Measurements from ENCODE around the gene PHF12. TPM values are rescaled to one million over a fixed set of nuclear protein-coding genes. Genes with fewer than 3 reads are reported as not detected.
A peak's percentile ranks its signal among the peaks of the same experiment; 100 is the strongest.

The PHF12 gene
- total RNA-seq, 1 donor: 25.7 TPM

DNA sequence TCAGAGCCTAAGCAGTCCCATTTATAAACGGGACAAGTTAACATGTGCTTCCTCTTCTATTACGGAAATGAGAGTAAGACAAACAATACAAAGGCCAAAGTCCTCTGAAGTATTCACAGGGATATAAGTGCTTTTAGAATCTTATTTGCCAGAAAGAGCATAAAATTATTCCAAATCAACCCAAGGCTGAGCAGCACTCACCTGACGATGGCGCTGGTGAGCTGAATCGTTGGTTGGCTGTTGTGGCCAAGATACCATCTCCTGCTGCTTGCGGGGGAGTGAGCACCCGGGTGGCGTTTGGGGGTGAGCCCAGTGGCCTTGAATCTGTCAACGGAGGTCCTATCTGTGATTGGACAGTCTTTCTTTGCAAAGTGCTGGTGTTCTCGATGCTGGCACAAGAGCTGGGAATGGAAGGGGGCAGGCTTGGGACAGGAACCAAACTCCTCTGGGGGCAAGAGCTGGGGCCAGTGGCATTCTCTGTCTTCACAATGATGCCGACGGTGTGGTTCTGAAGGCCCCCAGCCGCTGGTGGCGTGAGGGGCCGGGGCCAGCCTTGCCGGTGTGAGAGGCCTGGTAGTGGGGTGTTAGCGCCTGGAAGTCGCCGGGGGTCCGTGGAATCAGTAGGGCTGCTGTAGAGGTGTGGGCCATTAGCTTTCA lies 38.9 kb downstream of the PHF12 start:
- H3K4me3 ChIP-seq (ENCODE audit: low read depth, low read length): no peak overlapping the region
- no peak for DNase-seq (ENCODE audit: low read depth)
- TF ChIP-seq CTCF (IDR thresholded peaks at IDR 0.05; ENCODE audit: insufficient read depth, low read length): peak; percentile 24

DNA sequence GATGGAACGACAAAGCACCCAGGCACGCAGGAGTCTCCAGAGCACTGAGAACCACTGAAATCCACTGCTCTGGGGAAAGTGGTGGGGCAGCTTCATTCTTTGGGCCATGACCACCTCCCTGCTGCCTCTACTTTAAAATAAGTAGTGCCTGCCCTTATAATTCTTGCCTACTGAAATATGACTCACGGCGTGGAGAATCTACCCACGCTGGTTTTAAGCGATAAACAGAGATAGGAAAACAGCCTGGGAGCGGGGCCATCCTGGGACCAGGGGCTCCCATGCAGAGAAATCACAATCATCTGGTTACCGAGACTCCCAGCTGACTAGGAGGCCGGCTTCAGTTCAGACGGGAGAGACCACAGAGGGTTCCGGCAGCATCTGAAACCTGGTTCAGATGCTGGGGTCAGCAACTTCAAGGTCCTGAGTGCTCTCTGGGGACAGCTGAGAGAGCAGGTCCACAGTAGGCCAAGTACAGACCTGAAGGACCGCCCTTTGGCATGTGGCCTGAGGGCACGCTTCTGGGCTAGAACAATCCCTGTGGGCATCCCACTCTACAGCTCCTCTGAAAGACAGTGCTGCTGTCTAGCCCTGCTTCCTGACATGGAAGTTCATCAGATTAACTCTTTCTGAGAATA lies 39.8 kb downstream of the PHF12 start:
- no peak for TF ChIP-seq CTCF (IDR thresholded peaks at IDR 0.05; ENCODE audit: insufficient read depth, low read length)
- H3K4me3 ChIP-seq (ENCODE audit: low read depth, low read length): no peak overlapping the region
- DNase-seq (ENCODE audit: low read depth): no peak

DNA sequence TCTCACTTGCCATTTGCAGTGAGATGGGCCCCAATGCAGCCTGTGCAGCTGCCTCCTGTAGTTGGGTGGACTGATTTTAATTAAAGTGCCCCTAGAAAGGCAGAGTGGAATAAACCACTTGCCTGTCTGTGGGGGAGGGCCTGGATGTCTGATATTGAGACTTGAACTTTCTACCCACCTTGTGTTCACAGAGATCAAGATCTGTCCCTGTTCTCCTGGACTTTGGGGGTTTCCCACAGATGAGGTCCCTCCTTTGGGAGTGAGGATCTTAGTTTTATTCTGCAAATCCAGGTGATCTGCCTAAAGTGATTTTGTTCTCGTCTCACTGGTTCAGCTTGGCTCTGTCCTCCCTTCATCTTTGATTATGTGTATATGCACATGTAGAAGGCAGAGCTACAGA lies 40.8 kb downstream of the PHF12 start:
- TF ChIP-seq CTCF (IDR thresholded peaks at IDR 0.05; ENCODE audit: insufficient read depth, low read length): no peak
- H3K4me3 ChIP-seq (ENCODE audit: low read depth, low read length): no peak overlapping the region
- no peak for DNase-seq (ENCODE audit: low read depth)

GRCh38 chr17:28908640-28909167 lies 42.6 kb downstream of the PHF12 start:
- no peak for TF ChIP-seq CTCF (IDR thresholded peaks at IDR 0.05; ENCODE audit: insufficient read depth, low read length)
- H3K4me3 ChIP-seq (ENCODE audit: low read depth, low read length): no peak overlapping the region
- DNase-seq (ENCODE audit: low read depth): peak; percentile 87

DNA sequence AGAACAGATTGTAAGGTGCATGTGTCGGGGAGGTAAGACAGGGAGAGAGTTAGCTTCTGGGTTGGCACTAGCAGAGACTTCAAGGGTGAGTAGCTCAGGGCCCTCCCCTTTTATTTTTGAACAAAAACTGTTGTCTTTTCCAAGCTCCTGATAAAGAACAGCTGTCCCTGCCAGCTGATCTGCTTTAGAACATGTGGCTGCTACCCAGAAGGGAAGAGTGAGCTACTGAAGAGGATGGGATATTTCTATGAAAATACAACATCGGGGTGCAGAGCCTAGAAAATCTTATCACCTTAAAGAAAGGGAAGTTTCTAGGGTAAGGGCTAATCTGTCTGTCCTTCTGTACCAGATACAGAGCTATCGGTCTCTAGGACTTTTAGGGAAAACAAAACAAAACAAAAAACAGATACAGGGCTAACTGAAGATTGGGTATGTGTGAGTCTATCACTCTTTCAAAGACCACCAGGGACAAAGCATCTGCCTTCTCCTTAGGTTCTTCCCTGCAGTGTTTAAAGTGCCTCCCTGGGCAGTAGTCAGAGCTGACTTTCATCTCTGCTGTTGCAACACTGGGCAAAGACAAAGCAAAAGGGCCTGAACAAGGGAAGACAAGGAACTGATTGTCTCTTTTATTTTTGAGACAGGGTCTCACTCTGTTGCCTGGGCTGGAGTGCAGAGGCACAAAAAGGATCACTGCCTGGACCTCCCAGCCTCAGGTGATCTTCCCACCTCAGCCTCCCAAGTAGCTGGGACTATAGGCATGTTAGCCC lies 43.4 kb downstream of the PHF12 start:
- no peak overlapping the region for H3K4me3 ChIP-seq (ENCODE audit: low read depth, low read length)
- peak; percentile 78 for DNase-seq (ENCODE audit: low read depth)
- TF ChIP-seq CTCF (IDR thresholded peaks at IDR 0.05; ENCODE audit: insufficient read depth, low read length): no peak

DNA sequence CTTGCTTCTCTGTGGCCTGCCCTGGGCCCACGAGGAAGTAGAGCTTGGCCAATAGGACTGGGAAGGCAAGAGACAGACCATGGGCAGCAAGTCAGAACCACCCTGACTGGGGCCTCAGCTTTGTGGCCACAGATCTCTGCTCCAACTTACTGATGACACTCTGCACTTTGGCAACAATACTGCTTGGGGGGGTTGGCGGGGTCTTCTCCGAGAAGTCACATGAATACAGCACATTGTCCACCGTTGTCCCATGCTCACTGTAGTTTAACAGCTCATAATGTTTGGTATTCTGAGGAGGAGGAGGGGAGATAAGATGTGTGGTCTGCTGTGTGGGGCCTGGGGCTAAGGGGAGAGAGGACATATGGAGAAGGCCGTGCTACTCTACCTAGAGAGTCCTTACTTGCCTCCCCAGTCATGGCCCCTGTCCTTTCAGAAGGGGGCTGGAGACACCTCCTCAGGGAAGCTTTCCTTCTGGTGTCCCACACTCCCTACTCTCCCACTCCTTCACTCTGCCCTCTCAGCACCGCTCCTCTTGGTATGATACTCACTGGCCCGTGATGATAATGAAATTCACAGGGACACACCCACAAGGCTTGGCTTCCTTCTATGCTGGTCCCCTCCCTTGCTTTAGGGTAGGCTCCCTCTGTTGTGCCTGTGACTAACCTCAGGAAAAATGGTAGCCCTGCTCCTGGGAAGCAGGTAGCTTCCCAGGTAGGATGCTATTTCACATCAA lies 44.4 kb downstream of the PHF12 start:
- no peak for DNase-seq (ENCODE audit: low read depth)
- no peak for TF ChIP-seq CTCF (IDR thresholded peaks at IDR 0.05; ENCODE audit: insufficient read depth, low read length)

More for the DNA sequence above, 44.4 kb downstream of the PHF12 start:
- no peak overlapping the region for H3K4me3 ChIP-seq (ENCODE audit: low read depth, low read length)
